GM18499 (cell line): ENCODE results near the gene GET3.

Experiments
- ATAC-seq: cut with Tn5 transposase; IDR thresholded peaks from one replicate; pipeline ENCODE4 v1.9.1; 2021; ENCODE audit warnings: moderate number of reproducible peaks; ENCODE audit not compliant: insufficient read depth, unreplicated experiment

GET3 gene

GRCh38 chr19:12749938-12750521, 12.7 kb downstream of the GET3 start:
- no peak for ATAC-seq

- no peak for ATAC-seq
Measured at GRCh38 chr19:12750851-12751250, 13.6 kb downstream of the GET3 start.

GRCh38 chr19:12751635-12752034, 14.3 kb downstream of the GET3 start, which contains the start of gene BEST2:
Gene BEST2 (plus strand): TSS chr19:12751791. CDS start chr19:12752593, 802 bp downstream.
- ATAC-seq = no peak

GRCh38 chr19:12752056-12752781, 14.9 kb downstream of the GET3 start:
- ATAC-seq = no peak

- no peak for ATAC-seq
Measured at GRCh38 chr19:12754465-12755196, 17.3 kb downstream of the GET3 start.

- no peak for ATAC-seq
Measured at GRCh38 chr19:12756150-12756883, 19.0 kb downstream of the GET3 start.

- ATAC-seq = no peak
Measured at GRCh38 chr19:12757544-12758274, 20.4 kb downstream of the GET3 start.

GRCh38 chr19:12759686-12760085, 22.4 kb downstream of the GET3 start:
- ATAC-seq = no peak

- no peak for ATAC-seq
Measured at GRCh38 chr19:12763100-12763499, 25.8 kb downstream of the GET3 start.

GRCh38 chr19:12764698-12765097, 27.4 kb downstream of the GET3 start:
- no peak for ATAC-seq

GRCh38 chr19:12766051-12766521, 28.8 kb downstream of the GET3 start:
- no peak for ATAC-seq

- ATAC-seq = no peak
Measured at GRCh38 chr19:12767150-12767549, 29.9 kb downstream of the GET3 start.

GRCh38 chr19:12767666-12768065, 30.4 kb downstream of the GET3 start:
- ATAC-seq = no peak

- no peak for ATAC-seq
Measured at GRCh38 chr19:12769689-12770088, 32.4 kb downstream of the GET3 start.

- no peak for ATAC-seq
Measured at GRCh38 chr19:12770922-12771321, 33.6 kb downstream of the GET3 start.

- no peak for ATAC-seq
Measured at GRCh38 chr19:12772323-12772722, 35.0 kb downstream of the GET3 start.

GRCh38 chr19:12773571-12773970, 36.3 kb downstream of the GET3 start:
- no peak for ATAC-seq

- ATAC-seq = no peak
Measured at GRCh38 chr19:12774588-12775555, 37.6 kb downstream of the GET3 start, which contains the start of gene HOOK2. Gene HOOK2 (minus strand): TSS chr19:12775552. CDS start chr19:12775449, 103 bp downstream.
